ENCODE measurements around the gene SPTBN5.

The SPTBN5 gene

GRCh38 chr15:41896566-41896965 lies 2.7 kb upstream of the SPTBN5 start:
- no peak overlapping the region for H3K27ac ChIP-seq (ENCODE audit: low read depth, low read length)
- no peaks in the 10 kb centered on the region for H4K20me1 ChIP-seq (ENCODE audit: control insufficient read depth, insufficient read depth, low read depth, low read length)
- no peak overlapping the region for H3K4me2 ChIP-seq (ENCODE audit: low read length)
- H3K4me1 ChIP-seq (ENCODE audit: control insufficient read depth, low read length): peaks cover 23% of the 10 kb centered on the region
- H3K9me2 ChIP-seq (replicated peaks; ENCODE audit: control insufficient read depth, low read length): no peaks in the 10 kb centered on the region
- H3F3A ChIP-seq (ENCODE audit: control insufficient read depth, insufficient read depth): no peaks in the 10 kb centered on the region
- H3K9me3 ChIP-seq (ENCODE audit: control insufficient read depth, insufficient read depth, low read length): no peaks in the 10 kb centered on the region
- no peaks in the 10 kb centered on the region for H3K36me3 ChIP-seq (ENCODE audit: control insufficient read depth, low read length)
- no peaks in the 10 kb centered on the region for H3K79me2 ChIP-seq (ENCODE audit: control insufficient read depth, low read length)
- H3K4me3 ChIP-seq (ENCODE audit: low read length): no peak overlapping the region
- H3K27me3 ChIP-seq (ENCODE audit: control insufficient read depth, low read length): no peaks in the 10 kb centered on the region
- TF ChIP-seq EZH2phosphoT487 (IDR thresholded peaks at IDR 0.05; ENCODE audit: borderline replicate concordance, low read length) (no peak), CTCF (IDR thresholded peaks at IDR 0.05; ENCODE audit: low read depth, low read length, poor library complexity, severe bottlenecking) (no peak)

GRCh38 chr15:41895957-41896356 lies 2.1 kb upstream of the SPTBN5 start:
- TF ChIP-seq CTCF (IDR thresholded peaks at IDR 0.05; ENCODE audit: low read depth, low read length, poor library complexity, severe bottlenecking) (no peak), EZH2phosphoT487 (IDR thresholded peaks at IDR 0.05; ENCODE audit: borderline replicate concordance, low read length) (no peak)
- no peaks in the 10 kb centered on the region for H3K79me2 ChIP-seq (ENCODE audit: control insufficient read depth, low read length)
- no peaks in the 10 kb centered on the region for H3K9me2 ChIP-seq (replicated peaks; ENCODE audit: control insufficient read depth, low read length)
- H3K27ac ChIP-seq (ENCODE audit: low read depth, low read length): no peak overlapping the region
- no peaks in the 10 kb centered on the region for H3F3A ChIP-seq (ENCODE audit: control insufficient read depth, insufficient read depth)
- H4K20me1 ChIP-seq (ENCODE audit: control insufficient read depth, insufficient read depth, low read depth, low read length): no peaks in the 10 kb centered on the region
- H3K27me3 ChIP-seq (ENCODE audit: control insufficient read depth, low read length): no peaks in the 10 kb centered on the region
- H3K9me3 ChIP-seq (ENCODE audit: control insufficient read depth, insufficient read depth, low read length): no peaks in the 10 kb centered on the region
- no peak overlapping the region for H3K4me2 ChIP-seq (ENCODE audit: low read length)
- peaks cover 23% of the 10 kb centered on the region for H3K4me1 ChIP-seq (ENCODE audit: control insufficient read depth, low read length)
- H3K36me3 ChIP-seq (ENCODE audit: control insufficient read depth, low read length): no peaks in the 10 kb centered on the region
- H3K4me3 ChIP-seq (ENCODE audit: low read length): no peak overlapping the region

GRCh38 chr15:41895491-41895890 lies 1.6 kb upstream of the SPTBN5 start:
- Histone ChIP-seq H3K4me2 (ENCODE audit: low read length) (no peak overlapping the region), H3K27ac (ENCODE audit: low read depth, low read length) (no peak overlapping the region)

More at GRCh38 chr15:41895491-41895890, 1.6 kb upstream of the SPTBN5 start:
- Histone ChIP-seq H3K27me3 (ENCODE audit: control insufficient read depth, low read length) (no peaks in the 10 kb centered on the region), H3K4me3 (ENCODE audit: low read length) (no peak overlapping the region), H3K79me2 (ENCODE audit: control insufficient read depth, low read length) (no peaks in the 10 kb centered on the region), H3K4me1 (ENCODE audit: control insufficient read depth, low read length) (peaks cover 23% of the 10 kb centered on the region), H3K36me3 (ENCODE audit: control insufficient read depth, low read length) (no peaks in the 10 kb centered on the region), H3K9me2 (replicated peaks; ENCODE audit: control insufficient read depth, low read length) (no peaks in the 10 kb centered on the region), H3F3A (ENCODE audit: control insufficient read depth, insufficient read depth) (no peaks in the 10 kb centered on the region), H4K20me1 (ENCODE audit: control insufficient read depth, insufficient read depth, low read depth, low read length) (no peaks in the 10 kb centered on the region), H3K9me3 (ENCODE audit: control insufficient read depth, insufficient read depth, low read length) (no peaks in the 10 kb centered on the region)
- TF ChIP-seq CTCF (IDR thresholded peaks at IDR 0.05; ENCODE audit: low read depth, low read length, poor library complexity, severe bottlenecking): no peak
- no peak for TF ChIP-seq EZH2phosphoT487 (IDR thresholded peaks at IDR 0.05; ENCODE audit: borderline replicate concordance, low read length)

Data from DOHH2 (cell line).